ENCODE measurements around the gene ATG9B.
"Not testable (repeated sequence)": the region's sequence is repeated elsewhere in the genome, so short reads cannot be mapped to it uniquely, and the experiment has no call there.

Gene ATG9B

GRCh38 chr7:151057989-151058780 is 33.9 kb upstream of the ATG9B start:
- peak; percentile 93 for FAIRE-seq

GRCh38 chr7:151057506-151057988 is 33.3 kb upstream of the ATG9B start, which contains the start of gene CDK5:
TSS of gene CDK5 (minus strand) at chr7:151057897. CDS start at chr7:151057848, 49 bp downstream.
- no peak for FAIRE-seq

GRCh38 chr7:151056666-151057505 is 32.6 kb upstream of the ATG9B start:
- FAIRE-seq: no peak

- no peak for FAIRE-seq
These were observed 32.0 kb upstream of the ATG9B start for GRCh38 chr7:151056283-151056665.

- no peak for FAIRE-seq
These were observed 29.5 kb upstream of the ATG9B start for GRCh38 chr7:151053751-151054150.

- no peak for FAIRE-seq
These were observed 28.8 kb upstream of the ATG9B start for GRCh38 chr7:151053096-151053495.

GRCh38 chr7:151051108-151051507 is 26.8 kb upstream of the ATG9B start:
- no peak for FAIRE-seq

- FAIRE-seq: no peak
These were observed 24.7 kb upstream of the ATG9B start for GRCh38 chr7:151048911-151049463.

GRCh38 chr7:151047976-151048815 is 23.9 kb upstream of the ATG9B start, which contains the start of gene ASIC3:
TSS of gene ASIC3 (plus strand) at chr7:151048531. CDS start at chr7:151048886, 355 bp downstream.
- no peak for FAIRE-seq

- FAIRE-seq: no peak
These were observed 22.6 kb upstream of the ATG9B start for GRCh38 chr7:151046603-151047573.

GRCh38 chr7:151045967-151046366 is 21.7 kb upstream of the ATG9B start:
- FAIRE-seq: no peak

GRCh38 chr7:151045262-151045661 is 21.0 kb upstream of the ATG9B start:
- no peak for FAIRE-seq

- FAIRE-seq: no peak
These were observed 19.7 kb upstream of the ATG9B start for GRCh38 chr7:151043959-151044358.

GRCh38 chr7:151043449-151043848 is 19.2 kb upstream of the ATG9B start:
- not testable (repeated sequence) for FAIRE-seq

GRCh38 chr7:151040616-151041375 is 16.5 kb upstream of the ATG9B start:
- FAIRE-seq: no peak

- FAIRE-seq: no peak
These were observed 15.7 kb upstream of the ATG9B start for GRCh38 chr7:151039850-151040548.

- FAIRE-seq: no peak
These were observed 14.9 kb upstream of the ATG9B start for GRCh38 chr7:151038951-151039849.

GRCh38 chr7:151035902-151036301 is 11.6 kb upstream of the ATG9B start:
- FAIRE-seq: no peak
